GF-D8 (cell line): Measurements from ENCODE around the gene ITPR3.

Experiments
- DNase-seq: peaks from one replicate; lab custom pipeline; 2025; lab: John Stamatoyannopoulos, UW

The ITPR3 gene

GRCh38 chr6:33686981-33687975, 66.2 kb downstream of the ITPR3 start:
- DNase-seq = no peak

- no peak for DNase-seq
Measured at GRCh38 chr6:33688006-33688405, 66.9 kb downstream of the ITPR3 start.

GRCh38 chr6:33688451-33689147, 67.5 kb downstream of the ITPR3 start:
- DNase-seq = no peak

- no peak for DNase-seq
Measured at GRCh38 chr6:33689148-33689494, 68.0 kb downstream of the ITPR3 start.

GRCh38 chr6:33689879-33690278, 68.8 kb downstream of the ITPR3 start:
- DNase-seq = no peak

GRCh38 chr6:33690766-33691165, 69.6 kb downstream of the ITPR3 start:
- no peak for DNase-seq

GRCh38 chr6:33691456-33692077, 70.4 kb downstream of the ITPR3 start:
- DNase-seq = no peak

GRCh38 chr6:33692078-33692759, 71.1 kb downstream of the ITPR3 start:
- DNase-seq = no peak

- DNase-seq = peak; percentile 35
Measured at GRCh38 chr6:33692760-33693158, 71.6 kb downstream of the ITPR3 start.

- no peak for DNase-seq
Measured at GRCh38 chr6:33693186-33694105, 72.3 kb downstream of the ITPR3 start.

- no peak for DNase-seq
Measured at GRCh38 chr6:33694401-33694931, 73.3 kb downstream of the ITPR3 start.

- DNase-seq = no peak
Measured at GRCh38 chr6:33694977-33695376, 73.9 kb downstream of the ITPR3 start.

- DNase-seq = no peak
Measured at GRCh38 chr6:33695451-33695887, 74.3 kb downstream of the ITPR3 start.

GRCh38 chr6:33696076-33696475, 75.0 kb downstream of the ITPR3 start:
- DNase-seq = no peak

- DNase-seq = no peak
Measured at GRCh38 chr6:33696548-33697518, 75.7 kb downstream of the ITPR3 start.

- DNase-seq = no peak
Measured at GRCh38 chr6:33697845-33698244, 76.7 kb downstream of the ITPR3 start.

GRCh38 chr6:33698494-33698893, 77.4 kb downstream of the ITPR3 start:
- DNase-seq = no peak

- no peak for DNase-seq
Measured at GRCh38 chr6:33699131-33699530, 78.0 kb downstream of the ITPR3 start.

- DNase-seq = no peak
Measured at GRCh38 chr6:33699739-33700138, 78.6 kb downstream of the ITPR3 start.
